Measurements from ENCODE around the gene RINT1.

GRCh38 chr7:105567024-105567423 lies 35.0 kb downstream of the RINT1 start:
- TF ChIP-seq POLR2A (IDR thresholded peaks at IDR 0.05), result no peak
- TF ChIP-seq, protein P1, sequence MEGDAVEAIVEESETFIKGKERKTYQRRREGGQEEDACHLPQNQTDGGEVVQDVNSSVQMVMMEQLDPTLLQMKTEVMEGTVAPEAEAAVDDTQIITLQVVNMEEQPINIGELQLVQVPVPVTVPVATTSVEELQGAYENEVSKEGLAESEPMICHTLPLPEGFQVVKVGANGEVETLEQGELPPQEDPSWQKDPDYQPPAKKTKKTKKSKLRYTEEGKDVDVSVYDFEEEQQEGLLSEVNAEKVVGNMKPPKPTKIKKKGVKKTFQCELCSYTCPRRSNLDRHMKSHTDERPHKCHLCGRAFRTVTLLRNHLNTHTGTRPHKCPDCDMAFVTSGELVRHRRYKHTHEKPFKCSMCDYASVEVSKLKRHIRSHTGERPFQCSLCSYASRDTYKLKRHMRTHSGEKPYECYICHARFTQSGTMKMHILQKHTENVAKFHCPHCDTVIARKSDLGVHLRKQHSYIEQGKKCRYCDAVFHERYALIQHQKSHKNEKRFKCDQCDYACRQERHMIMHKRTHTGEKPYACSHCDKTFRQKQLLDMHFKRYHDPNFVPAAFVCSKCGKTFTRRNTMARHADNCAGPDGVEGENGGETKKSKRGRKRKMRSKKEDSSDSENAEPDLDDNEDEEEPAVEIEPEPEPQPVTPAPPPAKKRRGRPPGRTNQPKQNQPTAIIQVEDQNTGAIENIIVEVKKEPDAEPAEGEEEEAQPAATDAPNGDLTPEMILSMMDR (IDR thresholded peaks at IDR 0.05), result no peak
- no peak for TF ChIP-seq POLR2AphosphoS5 (IDR thresholded peaks at IDR 0.05; ENCODE audit: insufficient read depth in 1 of 2, low read depth in 1 of 2)
